ENCODE results near the gene ADORA2B. TPM values are rescaled to one million over a fixed set of nuclear protein-coding genes. Genes with fewer than 3 reads are reported as not detected.

ADORA2B gene
- total RNA-seq, 1 donor from 2014 or later: 3.1 TPM

GRCh38 chr17:15915961-15916360, 29.0 kb upstream of the ADORA2B start:
- Mint-ChIP-seq H3K27me3 (peaks cover 23% of the 10 kb centered on the region), H3K27ac (no peak overlapping the region), H3K4me1 (no peaks in the 10 kb centered on the region), H3K4me3 (no peak overlapping the region), H3K36me3 (ENCODE audit: low read depth) (no peaks in the 10 kb centered on the region), H3K9me3 (no peaks in the 10 kb centered on the region)
- DNase-seq: no peak
- intact Hi-C loops (cut with micrococcal nuclease): no loop called here

- no peaks in the 10 kb centered on the region for H3K9me3 Mint-ChIP-seq
- intact Hi-C loops (cut with micrococcal nuclease): no loop called here
- no peaks in the 10 kb centered on the region for H3K36me3 Mint-ChIP-seq (ENCODE audit: low read depth)
- peaks cover 23% of the 10 kb centered on the region for H3K27me3 Mint-ChIP-seq
- H3K4me3 Mint-ChIP-seq: no peak overlapping the region
- H3K27ac Mint-ChIP-seq: no peak overlapping the region
- no peak for DNase-seq
- no peaks in the 10 kb centered on the region for H3K4me1 Mint-ChIP-seq
These were observed 27.9 kb upstream of the ADORA2B start for GRCh38 chr17:15917021-15917437.

- no peaks in the 10 kb centered on the region for H3K36me3 Mint-ChIP-seq (ENCODE audit: low read depth)
- no peak overlapping the region for H3K27ac Mint-ChIP-seq
- H3K4me1 Mint-ChIP-seq: no peaks in the 10 kb centered on the region
- no peaks in the 10 kb centered on the region for H3K9me3 Mint-ChIP-seq
- DNase-seq: no peak
- no peak overlapping the region for H3K4me3 Mint-ChIP-seq
- peaks cover 25% of the 10 kb centered on the region for H3K27me3 Mint-ChIP-seq
- intact Hi-C loops (cut with micrococcal nuclease): no loop called here
These were observed 27.4 kb upstream of the ADORA2B start for GRCh38 chr17:15917438-15918027.

- peaks cover 25% of the 10 kb centered on the region for H3K27me3 Mint-ChIP-seq
- H3K4me3 Mint-ChIP-seq: no peak overlapping the region
- no peak overlapping the region for H3K27ac Mint-ChIP-seq
- intact Hi-C loops (cut with micrococcal nuclease): no loop called here
- DNase-seq: no peak
- no peaks in the 10 kb centered on the region for H3K36me3 Mint-ChIP-seq (ENCODE audit: low read depth)
- no peaks in the 10 kb centered on the region for H3K9me3 Mint-ChIP-seq
- no peaks in the 10 kb centered on the region for H3K4me1 Mint-ChIP-seq
These were observed 26.7 kb upstream of the ADORA2B start for GRCh38 chr17:15918261-15918660.

GRCh38 chr17:15918661-15919259, 26.2 kb upstream of the ADORA2B start:
- intact Hi-C loops (cut with micrococcal nuclease): no loop called here
- no peaks in the 10 kb centered on the region for H3K36me3 Mint-ChIP-seq (ENCODE audit: low read depth)
- H3K4me1 Mint-ChIP-seq: no peaks in the 10 kb centered on the region
- DNase-seq: no peak
- H3K27ac Mint-ChIP-seq: no peak overlapping the region
- H3K4me3 Mint-ChIP-seq: no peak overlapping the region
- no peaks in the 10 kb centered on the region for H3K9me3 Mint-ChIP-seq
- H3K27me3 Mint-ChIP-seq: peaks cover 27% of the 10 kb centered on the region

GRCh38 chr17:15919466-15919865, 25.5 kb upstream of the ADORA2B start:
- intact Hi-C loops (cut with micrococcal nuclease): no loop called here
- Mint-ChIP-seq H3K36me3 (ENCODE audit: low read depth) (no peaks in the 10 kb centered on the region), H3K4me3 (no peak overlapping the region), H3K27ac (no peak overlapping the region), H3K9me3 (no peaks in the 10 kb centered on the region), H3K4me1 (no peaks in the 10 kb centered on the region), H3K27me3 (peaks cover 27% of the 10 kb centered on the region)
- no peak for DNase-seq

- Mint-ChIP-seq H3K27ac (no peak overlapping the region), H3K9me3 (no peaks in the 10 kb centered on the region), H3K27me3 (peaks cover 23% of the 10 kb centered on the region), H3K4me3 (no peak overlapping the region), H3K36me3 (ENCODE audit: low read depth) (no peaks in the 10 kb centered on the region), H3K4me1 (no peaks in the 10 kb centered on the region)
- no peak for DNase-seq
- intact Hi-C loops (cut with micrococcal nuclease): no loop called here
These were observed 24.1 kb upstream of the ADORA2B start for GRCh38 chr17:15920758-15921239.

- no peaks in the 10 kb centered on the region for H3K4me1 Mint-ChIP-seq
- H3K36me3 Mint-ChIP-seq (ENCODE audit: low read depth): no peaks in the 10 kb centered on the region
- no peaks in the 10 kb centered on the region for H3K9me3 Mint-ChIP-seq
- H3K4me3 Mint-ChIP-seq: no peak overlapping the region
- intact Hi-C loops (cut with micrococcal nuclease): no loop called here
- DNase-seq: no peak
- H3K27ac Mint-ChIP-seq: no peak overlapping the region
- peaks cover 22% of the 10 kb centered on the region for H3K27me3 Mint-ChIP-seq
These were observed 23.3 kb upstream of the ADORA2B start for GRCh38 chr17:15921640-15922039.

- Mint-ChIP-seq H3K36me3 (ENCODE audit: low read depth) (no peaks in the 10 kb centered on the region), H3K9me3 (no peaks in the 10 kb centered on the region), H3K4me3 (no peak overlapping the region), H3K4me1 (no peaks in the 10 kb centered on the region), H3K27me3 (peaks cover 20% of the 10 kb centered on the region), H3K27ac (no peak overlapping the region)
- intact Hi-C loops (cut with micrococcal nuclease): no loop called here
- DNase-seq: no peak
These were observed 22.3 kb upstream of the ADORA2B start for GRCh38 chr17:15922586-15922985.

- Mint-ChIP-seq H3K9me3 (no peaks in the 10 kb centered on the region), H3K27me3 (peaks cover 31% of the 10 kb centered on the region), H3K27ac (no peak overlapping the region), H3K36me3 (ENCODE audit: low read depth) (no peaks in the 10 kb centered on the region), H3K4me3 (no peak overlapping the region), H3K4me1 (no peaks in the 10 kb centered on the region)
- no peak for DNase-seq
- intact Hi-C loops (cut with micrococcal nuclease): no loop called here
These were observed 18.7 kb upstream of the ADORA2B start for GRCh38 chr17:15926039-15926740.

GRCh38 chr17:15928286-15928785, 16.6 kb upstream of the ADORA2B start:
- H3K27ac Mint-ChIP-seq: no peak overlapping the region
- H3K27me3 Mint-ChIP-seq: peaks cover 33% of the 10 kb centered on the region
- H3K4me3 Mint-ChIP-seq: no peak overlapping the region
- no peaks in the 10 kb centered on the region for H3K9me3 Mint-ChIP-seq
- DNase-seq: no peak
- no peaks in the 10 kb centered on the region for H3K4me1 Mint-ChIP-seq
- intact Hi-C loops (cut with micrococcal nuclease): no loop called here
- H3K36me3 Mint-ChIP-seq (ENCODE audit: low read depth): no peaks in the 10 kb centered on the region

GRCh38 chr17:15929941-15930340, 15.0 kb upstream of the ADORA2B start:
- Mint-ChIP-seq H3K27me3 (peaks cover 33% of the 10 kb centered on the region), H3K4me1 (no peaks in the 10 kb centered on the region), H3K9me3 (no peaks in the 10 kb centered on the region), H3K4me3 (no peak overlapping the region), H3K36me3 (ENCODE audit: low read depth) (no peaks in the 10 kb centered on the region), H3K27ac (no peak overlapping the region)
- intact Hi-C loops (cut with micrococcal nuclease): no loop called here
- no peak for DNase-seq

- Mint-ChIP-seq H3K27ac (no peak overlapping the region), H3K4me1 (no peaks in the 10 kb centered on the region), H3K36me3 (ENCODE audit: low read depth) (no peaks in the 10 kb centered on the region), H3K9me3 (no peaks in the 10 kb centered on the region), H3K4me3 (no peak overlapping the region), H3K27me3 (peaks cover 38% of the 10 kb centered on the region)
- DNase-seq: no peak
- intact Hi-C loops (cut with micrococcal nuclease): no loop called here
These were observed 14.5 kb upstream of the ADORA2B start for GRCh38 chr17:15930426-15930825.

GRCh38 chr17:15931394-15931793, 13.5 kb upstream of the ADORA2B start:
- Mint-ChIP-seq H3K27ac (no peak overlapping the region), H3K9me3 (no peaks in the 10 kb centered on the region), H3K4me1 (no peaks in the 10 kb centered on the region), H3K4me3 (no peak overlapping the region), H3K36me3 (ENCODE audit: low read depth) (no peaks in the 10 kb centered on the region), H3K27me3 (peaks cover 35% of the 10 kb centered on the region)
- no peak for DNase-seq
- intact Hi-C loops (cut with micrococcal nuclease): no loop called here

All from activated CD4-positive, alpha-beta T cell treated with anti-CD3 and anti-CD28 coated beads, Interleukin-2, amount 10 ng/mL, durations not matched to agents 24 days and 14 days (primary cell).